ENCODE data around the gene IGHMBP2. TPM values are rescaled to one million over a fixed set of nuclear protein-coding genes. Genes with fewer than 3 reads are reported as not detected.

The IGHMBP2 gene
- total and polyA plus RNA-seq, 2 of the 8 experiments (the other 6 are each of a cell fraction or from before 2014, with no cell fraction given), result 8.4 to 17.6 TPM

DNA sequence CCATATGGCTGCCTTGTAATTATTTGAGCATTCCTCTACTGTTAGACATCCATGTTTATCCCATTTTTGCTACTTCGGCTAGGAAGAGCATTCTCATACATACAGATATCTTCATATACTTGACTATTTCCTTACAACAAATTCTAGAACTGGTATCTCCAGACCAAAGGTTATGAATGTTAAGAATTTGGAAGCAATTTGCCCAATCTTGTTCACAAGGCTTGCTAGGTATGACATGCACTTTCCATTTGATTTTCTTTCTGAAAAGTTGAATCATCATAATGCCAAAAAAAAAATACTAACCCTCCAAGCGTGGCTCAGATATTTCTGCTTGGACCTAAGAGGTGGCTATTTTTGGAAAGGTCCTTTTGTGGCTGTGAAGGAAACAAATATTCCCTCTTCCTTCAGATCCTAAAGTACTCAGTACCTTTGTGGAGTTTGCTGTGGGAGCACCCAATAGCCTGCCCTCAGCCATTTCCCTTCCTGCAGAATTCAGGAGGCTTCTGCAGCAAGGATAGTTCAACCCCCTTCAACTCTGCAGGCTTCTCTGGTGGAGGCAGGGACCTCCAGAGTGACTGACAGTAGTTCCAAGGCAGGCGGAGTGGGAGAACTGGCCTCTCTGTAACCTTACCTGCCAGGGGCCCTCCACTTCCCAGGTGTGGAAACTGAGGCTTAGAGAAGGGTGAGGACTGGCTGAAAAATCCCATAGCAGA is 40.0 kb upstream of the IGHMBP2 start (continued):
- no peak for TF ChIP-seq CHD1 (IDR thresholded peaks at IDR 0.05; ENCODE audit: low read depth, low read length)
- no peak for TF ChIP-seq SP2 (IDR thresholded peaks at IDR 0.05; ENCODE audit: low read length)
- no peak for TF ChIP-seq POLR2AphosphoS5 (IDR thresholded peaks at IDR 0.05; ENCODE audit: low read depth, low read length)
- no peak for TF ChIP-seq SIX5 (IDR thresholded peaks at IDR 0.05; ENCODE audit: low read depth, low read length)
- no peak for TF ChIP-seq TEAD4 (IDR thresholded peaks at IDR 0.05; ENCODE audit: low read depth, low read length)

Measured in H1 (cell line).